Stimulated activated CD4-positive, alpha-beta T cell treated with anti-CD3 and anti-CD28 coated beads, TNF-alpha, amount 100 ng/mL, for 4 hours (primary cell): ENCODE results near the gene ARHGAP29.
A peak's percentile ranks its signal among the peaks of the same experiment; 100 is the strongest.

Source experiments
- DNase-seq, 3 experiments: peaks; one replicate each; pipeline ENCODE4 v3.0.0-alpha.2; 2020; ENCODE audit warnings: low read depth in 3 of 3

ARHGAP29 gene, protein sequence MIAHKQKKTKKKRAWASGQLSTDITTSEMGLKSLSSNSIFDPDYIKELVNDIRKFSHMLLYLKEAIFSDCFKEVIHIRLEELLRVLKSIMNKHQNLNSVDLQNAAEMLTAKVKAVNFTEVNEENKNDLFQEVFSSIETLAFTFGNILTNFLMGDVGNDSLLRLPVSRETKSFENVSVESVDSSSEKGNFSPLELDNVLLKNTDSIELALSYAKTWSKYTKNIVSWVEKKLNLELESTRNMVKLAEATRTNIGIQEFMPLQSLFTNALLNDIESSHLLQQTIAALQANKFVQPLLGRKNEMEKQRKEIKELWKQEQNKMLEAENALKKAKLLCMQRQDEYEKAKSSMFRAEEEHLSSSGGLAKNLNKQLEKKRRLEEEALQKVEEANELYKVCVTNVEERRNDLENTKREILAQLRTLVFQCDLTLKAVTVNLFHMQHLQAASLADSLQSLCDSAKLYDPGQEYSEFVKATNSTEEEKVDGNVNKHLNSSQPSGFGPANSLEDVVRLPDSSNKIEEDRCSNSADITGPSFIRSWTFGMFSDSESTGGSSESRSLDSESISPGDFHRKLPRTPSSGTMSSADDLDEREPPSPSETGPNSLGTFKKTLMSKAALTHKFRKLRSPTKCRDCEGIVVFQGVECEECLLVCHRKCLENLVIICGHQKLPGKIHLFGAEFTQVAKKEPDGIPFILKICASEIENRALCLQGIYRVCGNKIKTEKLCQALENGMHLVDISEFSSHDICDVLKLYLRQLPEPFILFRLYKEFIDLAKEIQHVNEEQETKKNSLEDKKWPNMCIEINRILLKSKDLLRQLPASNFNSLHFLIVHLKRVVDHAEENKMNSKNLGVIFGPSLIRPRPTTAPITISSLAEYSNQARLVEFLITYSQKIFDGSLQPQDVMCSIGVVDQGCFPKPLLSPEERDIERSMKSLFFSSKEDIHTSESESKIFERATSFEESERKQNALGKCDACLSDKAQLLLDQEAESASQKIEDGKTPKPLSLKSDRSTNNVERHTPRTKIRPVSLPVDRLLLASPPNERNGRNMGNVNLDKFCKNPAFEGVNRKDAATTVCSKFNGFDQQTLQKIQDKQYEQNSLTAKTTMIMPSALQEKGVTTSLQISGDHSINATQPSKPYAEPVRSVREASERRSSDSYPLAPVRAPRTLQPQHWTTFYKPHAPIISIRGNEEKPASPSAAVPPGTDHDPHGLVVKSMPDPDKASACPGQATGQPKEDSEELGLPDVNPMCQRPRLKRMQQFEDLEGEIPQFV

DNA sequence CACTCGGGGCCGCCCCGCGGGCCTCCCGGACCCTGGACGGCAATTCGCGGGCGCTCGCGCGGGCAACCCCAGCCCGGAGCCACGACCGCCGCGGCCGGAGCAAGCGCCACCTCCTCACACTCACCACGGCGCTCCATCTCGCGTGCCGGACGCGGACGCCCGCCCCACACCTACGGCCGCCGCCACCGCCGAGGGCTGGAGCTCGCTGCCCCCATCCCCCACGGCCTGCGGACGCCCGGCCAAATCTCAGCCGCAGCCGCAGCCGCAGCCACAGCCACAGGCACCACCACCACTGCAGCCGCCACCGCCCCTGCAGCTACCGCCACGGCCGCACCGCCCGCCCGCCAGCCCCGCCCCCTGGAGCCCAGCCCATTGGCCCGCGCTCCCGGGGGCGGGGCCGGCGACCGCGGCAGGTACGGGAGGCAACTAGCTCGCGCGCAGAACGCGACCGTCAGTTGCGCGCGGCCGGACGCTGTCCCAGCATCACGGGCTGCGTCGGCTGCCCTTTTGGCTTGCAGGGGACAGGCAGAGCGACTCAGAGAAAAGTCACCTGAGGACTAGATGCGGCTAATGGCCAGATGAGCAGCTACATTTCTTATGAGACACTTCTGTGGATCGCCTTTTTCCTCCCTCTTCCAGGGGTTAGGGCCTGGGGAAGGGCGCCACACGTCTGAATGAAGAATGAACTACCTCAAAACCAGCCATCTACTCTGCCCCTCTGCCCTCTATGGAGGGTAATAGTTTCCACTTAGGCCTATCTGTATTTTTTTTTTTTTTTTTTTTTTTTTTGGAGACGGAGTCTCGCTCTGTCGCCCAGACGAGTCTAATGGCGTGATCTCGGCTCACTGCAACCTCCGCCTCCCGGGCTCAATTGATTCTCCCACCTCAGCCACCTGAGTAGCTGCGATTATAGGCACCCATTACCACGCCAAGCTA is at the start of gene ARHGAP29:
ARHGAP29 (minus strand) TSS at position 294 of the 936 bp plus-strand sequence. CDS start 5,973 bp downstream, outside the sequence.
- peak; percentile 5 to 31 (median 18) for DNase-seq

DNA sequence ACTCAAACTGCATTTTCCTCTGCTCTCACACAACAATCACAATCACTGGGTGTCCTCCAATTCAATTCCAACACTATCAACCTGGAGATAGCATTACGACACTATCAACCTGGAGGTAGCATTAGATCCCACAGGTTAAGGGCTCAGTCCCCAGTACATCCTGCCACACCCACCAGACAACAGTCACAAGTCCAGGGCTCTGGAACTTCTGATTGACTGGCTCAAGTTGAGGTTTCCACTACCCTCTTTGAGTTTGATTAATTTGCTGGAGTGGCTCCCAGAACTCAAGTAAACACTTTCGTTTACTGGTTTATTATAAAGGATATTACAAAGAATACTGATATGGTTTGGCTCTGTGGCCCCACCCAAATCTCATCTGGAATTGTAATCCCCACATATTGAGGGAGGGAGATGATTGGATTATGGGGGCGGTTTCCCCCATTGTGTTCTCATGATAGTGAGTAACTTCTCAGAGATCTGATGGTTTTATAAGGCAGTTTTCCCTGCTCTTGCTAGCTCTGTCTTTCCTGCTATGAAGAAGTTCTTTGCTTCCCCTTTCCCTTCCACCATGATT is 49.6 kb upstream of the ARHGAP29 start:
- no peak for DNase-seq

GRCh38 chr1:94285031-94285654 is 47.8 kb upstream of the ARHGAP29 start:
- DNase-seq: no peak

GRCh38 chr1:94284476-94284875 is 47.1 kb upstream of the ARHGAP29 start:
- DNase-seq: no peak

DNA sequence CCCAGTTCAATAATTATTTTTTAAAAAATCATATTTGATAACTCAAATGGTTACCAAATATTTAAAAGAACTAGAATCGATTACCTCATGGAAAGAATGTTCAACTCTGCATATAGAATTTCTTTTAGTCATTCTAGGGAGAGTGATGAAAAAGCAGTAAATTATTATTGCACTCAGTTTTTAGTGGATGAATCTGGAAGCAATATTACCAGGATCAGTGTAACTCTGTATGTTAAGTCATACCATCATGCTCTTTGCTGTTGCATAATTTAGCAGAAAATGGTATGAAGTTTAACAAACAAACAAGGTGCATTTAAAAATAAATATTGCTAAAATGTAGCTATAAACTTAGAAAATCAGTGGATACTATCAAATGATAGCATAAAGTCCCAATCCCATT is 46.1 kb upstream of the ARHGAP29 start:
- no peak for DNase-seq

GRCh38 chr1:94282143-94282711 is 44.8 kb upstream of the ARHGAP29 start:
- DNase-seq: no peak

GRCh38 chr1:94281361-94282142 is 44.2 kb upstream of the ARHGAP29 start:
- no peak for DNase-seq

DNA sequence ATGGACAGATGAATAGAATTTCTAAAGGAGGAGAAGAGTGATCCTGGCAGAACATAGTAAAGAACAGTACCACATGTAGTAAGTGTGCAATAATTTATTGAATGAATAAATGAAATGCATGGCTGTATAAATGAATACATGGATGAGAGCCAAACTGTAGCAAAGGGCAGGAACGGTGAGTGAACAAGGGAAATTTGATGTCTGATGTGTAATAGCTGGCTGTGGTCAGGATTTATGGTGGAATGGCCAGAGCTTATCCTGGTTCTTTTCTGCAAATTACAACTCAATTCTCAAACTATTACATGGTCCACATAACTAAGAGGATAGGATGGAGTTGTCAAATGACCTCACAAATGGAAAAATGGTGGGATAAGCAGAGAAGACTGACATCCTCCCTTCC is 43.2 kb upstream of the ARHGAP29 start:
- no peak for DNase-seq

- DNase-seq: no peak
Measured at GRCh38 chr1:94279462-94279861, 42.1 kb upstream of the ARHGAP29 start.

DNA sequence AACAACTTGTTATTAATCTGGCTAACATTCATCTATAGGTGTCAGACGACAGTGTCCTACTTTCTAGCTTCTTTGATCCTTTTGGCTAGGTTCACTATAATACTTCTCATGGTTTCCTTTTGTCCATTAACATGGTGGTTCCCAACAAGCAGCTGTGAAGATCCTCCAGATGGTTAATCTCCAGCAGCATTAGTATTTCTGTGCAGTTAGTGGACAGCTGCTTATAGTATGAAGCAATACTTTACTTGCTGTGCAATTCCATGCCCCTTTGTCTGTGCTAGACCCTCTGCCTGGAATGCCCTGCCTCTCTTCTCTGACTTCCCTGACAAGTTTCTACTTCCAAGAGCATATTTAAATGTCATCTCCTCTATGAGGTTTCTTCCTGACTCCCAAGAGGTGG is 41.7 kb upstream of the ARHGAP29 start:
- no peak for DNase-seq

GRCh38 chr1:94276988-94277434 is 39.6 kb upstream of the ARHGAP29 start:
- no peak for DNase-seq

DNA sequence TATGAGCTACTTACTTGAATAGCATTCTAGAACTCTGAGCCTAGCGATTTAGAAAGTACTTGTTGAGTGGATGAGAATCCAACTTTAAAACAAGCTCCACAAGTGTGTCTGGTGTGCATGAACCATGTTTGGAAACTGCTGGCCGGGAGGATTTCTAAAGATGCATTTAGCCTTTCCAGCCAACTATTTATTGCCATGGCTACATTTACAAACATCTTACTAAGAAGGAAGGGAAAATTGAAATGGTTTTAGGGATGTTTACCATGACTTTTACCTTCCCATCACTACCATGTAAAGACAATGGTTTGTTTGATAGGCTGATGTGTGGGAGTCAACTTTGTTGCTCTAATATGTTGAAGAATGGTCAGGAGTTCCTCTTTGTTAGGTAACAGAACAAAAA is 37.7 kb upstream of the ARHGAP29 start:
- DNase-seq: no peak

- DNase-seq: no peak
Measured at GRCh38 chr1:94274561-94274960, 37.2 kb upstream of the ARHGAP29 start.

GRCh38 chr1:94273111-94273510 is 35.7 kb upstream of the ARHGAP29 start:
- no peak for DNase-seq

GRCh38 chr1:94272388-94272787 is 35.0 kb upstream of the ARHGAP29 start:
- no peak for DNase-seq

DNA sequence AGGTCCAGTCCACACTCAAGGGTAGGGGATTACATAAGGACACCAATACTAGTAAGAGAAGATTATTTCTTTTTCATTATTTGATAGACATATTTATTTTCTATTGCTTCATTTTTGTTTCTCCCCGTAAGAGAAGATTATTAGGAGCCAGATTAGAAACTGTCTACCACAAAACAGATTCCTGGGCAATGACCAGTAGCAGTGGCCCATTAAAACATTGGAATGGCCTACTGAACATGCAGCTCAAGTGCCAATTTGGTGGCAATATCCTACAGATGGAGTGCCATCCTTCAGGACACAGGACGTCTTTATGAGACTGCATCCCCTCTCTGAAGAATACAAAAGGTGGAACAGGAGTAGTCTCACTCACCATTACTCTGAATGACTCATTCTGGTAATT is 34.0 kb upstream of the ARHGAP29 start:
- no peak for DNase-seq

DNA sequence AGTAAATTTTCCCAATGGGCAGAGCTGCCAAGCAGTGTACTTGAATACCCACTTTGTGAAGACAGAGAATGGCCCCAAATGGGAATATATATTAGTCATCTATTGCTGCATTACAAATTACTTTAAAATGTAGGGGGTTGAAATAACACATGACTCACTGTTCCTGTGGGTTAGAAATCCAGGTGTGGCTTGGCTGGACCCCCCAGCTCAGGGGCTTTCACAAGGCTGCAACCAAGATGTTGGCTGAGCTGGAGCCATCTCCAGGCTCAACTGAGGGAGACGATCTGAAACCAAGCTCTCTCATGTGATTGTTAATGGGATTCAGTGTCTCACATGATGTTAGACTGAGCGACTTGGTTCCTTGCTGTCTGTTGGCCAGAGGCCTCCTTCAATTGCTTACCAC is 33.4 kb upstream of the ARHGAP29 start:
- DNase-seq: no peak

DNA sequence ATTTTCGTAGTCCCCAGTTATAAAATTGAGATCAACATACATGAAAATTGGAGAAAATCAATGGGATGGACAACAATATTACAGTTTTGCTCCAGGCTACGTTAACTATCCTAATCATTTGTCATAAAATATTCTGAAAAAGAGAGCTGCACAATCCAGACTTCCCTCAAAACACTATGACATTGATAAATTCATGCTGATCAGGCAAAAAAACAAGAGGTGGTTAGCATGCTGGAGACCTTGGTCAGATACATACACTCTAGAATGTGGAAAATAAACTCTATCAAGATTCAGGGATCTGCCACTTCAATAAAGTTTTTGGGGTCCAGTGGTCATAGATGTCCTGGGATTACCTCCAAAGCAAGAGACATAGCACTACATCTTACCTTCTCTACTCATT is 32.5 kb upstream of the ARHGAP29 start:
- no peak for DNase-seq

DNA sequence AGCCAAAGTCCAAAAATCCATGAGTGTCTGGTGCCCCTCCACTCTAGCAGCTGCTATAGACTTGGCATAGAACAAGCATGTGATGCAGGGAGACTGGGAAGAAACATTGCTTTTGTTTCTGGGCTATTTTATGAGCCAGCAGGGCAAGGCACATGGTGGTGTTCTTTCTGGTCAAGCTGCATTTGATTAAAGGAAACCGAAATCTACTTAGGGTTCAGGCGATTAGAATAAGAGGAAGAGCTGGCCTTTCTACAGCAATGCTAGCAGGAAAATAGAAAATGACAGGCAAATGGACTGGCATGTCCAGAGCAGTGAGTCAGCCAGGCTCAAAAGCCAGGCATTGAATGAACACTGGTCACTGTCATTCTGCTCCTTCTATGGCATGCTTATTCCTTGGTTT is 28.5 kb upstream of the ARHGAP29 start:
- DNase-seq: no peak
